Heart left ventricle (tissue), 13 donors: ENCODE measurements around the gene ACP7.

Experiments used
- CTCF ChIP-seq, 12 donors: fragments of 200-600 bp; sonication (generic) in 4 of 12; IDR thresholded peaks; one replicate each; pipeline versions ENCODE4 v1.5.0 to v1.8.0; 2018 to 2022; ENCODE audit warnings: antibody characterized with exemption in 12 of 12, mild to moderate bottlenecking in 5 of 12
- POLR2A ChIP-seq, 2 donors: fragments of 450-650 bp; IDR thresholded peaks; one replicate each; pipeline ENCODE4 v1.6.1; 2017; ENCODE audit warnings: antibody characterized with exemption in 2 of 2, mild to moderate bottlenecking in 2 of 2, moderate library complexity in 2 of 2
- donor health status: ischemic (EF 13 %, LVEDD 7.1; RV severe dilation, severe dysfunction).
- donor health status: DM: no; HTN: yes; CAD: no.
- donor health status: DM: no; HTN: no; CAD: no.
- donor health status: ischemic (EF 25% LVEDD 6.9; RV normal size, moderate dysfunction).
- donor health status: ischemic (EF 25% LVEDD 5.7; RV mildly dilated, moderate dysfunction).
- donor health status: ischemic (EF 35%, LVEDD 5.7; RV mildly dilated, moderate dysfunction).
- donor health status: nonischemic (EF 11% LVEDD 7.7; RV severe dilation, severe dysfunction).
- donor health status: DM: yes; HTN: yes; CAD: no.
- donor health status: PGD.
- donor health status: ischemic (EF 29% LVEDD 5.4; RV normal size, mild dysfunction).
- donor health status: nonischemic (EF 23%, LVEDD 6.1; RV moderate dilation, normal function).

DNA sequence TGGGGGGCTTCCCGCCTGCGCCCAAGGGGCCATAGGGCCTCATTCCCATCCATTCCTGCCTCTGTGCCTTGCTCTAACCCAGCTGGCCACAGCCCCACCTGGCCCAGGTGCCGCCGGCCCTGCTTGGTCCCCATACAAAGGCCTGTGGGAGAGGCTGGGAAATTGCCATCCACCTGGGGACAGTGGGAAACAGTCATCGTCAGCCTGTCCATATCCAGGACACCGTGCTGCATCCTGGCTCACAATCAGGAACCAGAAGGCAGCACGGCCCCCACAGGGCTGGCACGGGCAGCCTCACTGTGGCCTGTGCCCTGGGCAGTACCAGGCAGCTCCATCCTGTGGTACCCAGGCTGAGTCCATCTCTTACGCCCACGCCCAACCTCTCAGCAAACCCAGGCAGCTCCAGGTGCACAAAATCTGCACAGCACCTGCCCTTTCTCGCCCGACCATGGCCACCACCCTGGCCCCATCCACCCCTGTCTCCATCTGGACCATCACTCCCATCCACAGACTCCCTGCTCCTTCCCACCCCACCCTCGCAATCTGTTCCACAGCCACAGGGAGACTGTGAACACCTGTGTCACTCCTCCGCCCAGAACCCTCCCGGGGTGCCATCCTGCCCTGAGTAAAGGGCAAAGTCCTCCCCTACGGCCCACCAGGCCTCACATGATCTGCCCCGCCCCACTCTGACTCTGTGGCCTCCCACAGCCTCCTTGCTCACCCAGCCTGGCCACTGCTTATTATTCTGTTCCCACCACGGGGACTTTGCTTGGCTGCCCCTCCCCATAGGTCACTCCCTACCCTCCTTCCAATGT is 30.7 kb upstream of the ACP7 start:
- TF ChIP-seq CTCF (IDR thresholded peaks at IDR 0.05) (no peak), POLR2A (IDR thresholded peaks at IDR 0.05) (no peak)
